ENCODE measurements around the gene MAP7. TPM values are rescaled to one million over a fixed set of nuclear protein-coding genes. Genes with fewer than 3 reads are reported as not detected.

MAP7 gene
- total and polyA plus RNA-seq, 2 donors (not counting 3 experiments of a cell fraction or from before 2014, with no cell fraction given): 0.07 to 0.42 TPM

DNA sequence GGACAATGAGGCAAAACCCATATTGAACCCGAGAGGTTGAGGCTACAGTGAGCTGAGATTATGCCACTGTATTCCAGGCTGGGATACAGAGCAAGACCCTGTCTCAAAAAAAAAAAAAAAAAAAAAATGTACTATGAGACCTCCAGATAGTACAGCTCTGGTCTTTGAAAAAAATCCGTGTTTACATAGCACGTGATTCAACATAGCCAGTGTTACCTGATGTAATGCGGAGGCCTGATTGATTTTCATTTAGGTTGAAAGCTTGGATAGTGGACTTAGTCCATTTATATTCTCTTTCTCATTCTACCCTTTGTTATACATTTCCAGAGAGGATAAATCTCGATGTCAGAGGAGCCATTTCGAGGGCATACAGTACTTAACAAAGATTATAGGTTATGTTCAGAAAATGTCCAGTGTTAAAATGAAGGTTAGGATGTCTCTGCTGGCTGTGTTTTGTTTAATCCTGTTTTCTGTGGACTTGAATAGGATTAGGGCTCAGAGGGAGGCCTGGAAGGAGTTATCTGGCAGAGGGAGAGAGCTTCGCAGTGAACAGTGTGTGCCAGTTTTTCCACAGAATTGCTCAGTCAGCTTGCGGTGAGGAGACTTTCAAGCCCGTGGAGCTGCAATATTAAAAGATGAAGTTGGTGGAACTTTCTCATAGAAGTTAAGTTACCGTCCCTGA is 226.7 kb downstream of the MAP7 start:
- no TSS peak for BruUV-seq (replicated peaks)

More for the DNA sequence above, 226.7 kb downstream of the MAP7 start:
- peaks cover 0 to 3% of the 10 kb centered on the region in 2 experiments for H3K27me3 ChIP-seq (ENCODE audit: control insufficient read depth in 2 of 2, insufficient read depth in 2 of 2, low read length in 2 of 2)
- ChIA-PET CTCF (interaction anchor here (1.0 to 1.1 kb wide), 2 partner anchors 9 to 14 kb away, joined by 3 read pairs; no protein-coding TSS in a partner anchor), POLR2A (no interaction called here)
- H4K20me1 ChIP-seq (replicated peaks; ENCODE audit: control insufficient read depth, extremely low read depth, insufficient read depth, low read length): no peaks in the 10 kb centered on the region
- H2AFZ ChIP-seq (ENCODE audit: low read depth, low read length): no peak overlapping the region
- TF ChIP-seq, protein P1, sequence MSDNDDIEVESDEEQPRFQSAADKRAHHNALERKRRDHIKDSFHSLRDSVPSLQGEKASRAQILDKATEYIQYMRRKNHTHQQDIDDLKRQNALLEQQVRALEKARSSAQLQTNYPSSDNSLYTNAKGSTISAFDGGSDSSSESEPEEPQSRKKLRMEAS (IDR thresholded peaks at IDR 0.05; ENCODE audit: insufficient read depth, insufficient read length): no peak
- no peak for TF ChIP-seq POLR2AphosphoS5 (IDR thresholded peaks at IDR 0.05; ENCODE audit: insufficient read depth, low read depth, low read length)
- TF ChIP-seq, protein P2, sequence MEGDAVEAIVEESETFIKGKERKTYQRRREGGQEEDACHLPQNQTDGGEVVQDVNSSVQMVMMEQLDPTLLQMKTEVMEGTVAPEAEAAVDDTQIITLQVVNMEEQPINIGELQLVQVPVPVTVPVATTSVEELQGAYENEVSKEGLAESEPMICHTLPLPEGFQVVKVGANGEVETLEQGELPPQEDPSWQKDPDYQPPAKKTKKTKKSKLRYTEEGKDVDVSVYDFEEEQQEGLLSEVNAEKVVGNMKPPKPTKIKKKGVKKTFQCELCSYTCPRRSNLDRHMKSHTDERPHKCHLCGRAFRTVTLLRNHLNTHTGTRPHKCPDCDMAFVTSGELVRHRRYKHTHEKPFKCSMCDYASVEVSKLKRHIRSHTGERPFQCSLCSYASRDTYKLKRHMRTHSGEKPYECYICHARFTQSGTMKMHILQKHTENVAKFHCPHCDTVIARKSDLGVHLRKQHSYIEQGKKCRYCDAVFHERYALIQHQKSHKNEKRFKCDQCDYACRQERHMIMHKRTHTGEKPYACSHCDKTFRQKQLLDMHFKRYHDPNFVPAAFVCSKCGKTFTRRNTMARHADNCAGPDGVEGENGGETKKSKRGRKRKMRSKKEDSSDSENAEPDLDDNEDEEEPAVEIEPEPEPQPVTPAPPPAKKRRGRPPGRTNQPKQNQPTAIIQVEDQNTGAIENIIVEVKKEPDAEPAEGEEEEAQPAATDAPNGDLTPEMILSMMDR (IDR thresholded peaks at IDR 0.05; ENCODE audit: extremely low read depth in 1 of 2, insufficient read depth in 1 of 2, low read depth in 1 of 2, low read length in 2 of 2): no peak
- TF ChIP-seq JUN (IDR thresholded peaks at IDR 0.05; ENCODE audit: borderline replicate concordance, insufficient read depth, insufficient read length, low read depth): no peak
- no peak for TF ChIP-seq FOS (IDR thresholded peaks at IDR 0.05; ENCODE audit: borderline replicate concordance, insufficient read depth, low read length)
- TF ChIP-seq EZH2 (IDR thresholded peaks at IDR 0.05; ENCODE audit: borderline replicate concordance, low read depth, low read length, severe bottlenecking): no peak
- TF ChIP-seq MYC (IDR thresholded peaks at IDR 0.05; ENCODE audit: low read depth, low read length): no peak
- no peak for TF ChIP-seq GATA2 (IDR thresholded peaks at IDR 0.05; ENCODE audit: insufficient read depth, insufficient read length, low read depth, low read length)
- TF ChIP-seq POLR2A (IDR thresholded peaks at IDR 0.05; ENCODE audit: low read depth, low read length): no peak
- H3K79me2 ChIP-seq (ENCODE audit: control insufficient read depth, insufficient read depth, low read length): no peaks in the 10 kb centered on the region
- H3K4me2 ChIP-seq (ENCODE audit: insufficient read depth, low read length): no peak overlapping the region
- H3K9ac ChIP-seq (replicated peaks; ENCODE audit: extremely low read depth, insufficient read depth, low read length): no peak overlapping the region
- H3K9me1 ChIP-seq (replicated peaks; ENCODE audit: control insufficient read depth, extremely low read depth, insufficient read depth, low read length): no peaks in the 10 kb centered on the region
- no peak overlapping the region for H3K27ac ChIP-seq (ENCODE audit: insufficient read depth, low read depth, low read length)
- H3K4me3 ChIP-seq (replicated peaks in 1 of 3; ENCODE audit: insufficient read depth in 1 of 3, low read depth in 1 of 3, low read length in 3 of 3): no peak overlapping the region
- dilution Hi-C loops (cut with MboI; ENCODE audit: extremely low pct_ligation_motif_present, low sequenced_read_pairs) (no loop called here), intact Hi-C loops (cut with micrococcal nuclease) (no loop called here)
- no peaks in the 10 kb centered on the region for H3K9me3 ChIP-seq (replicated peaks; ENCODE audit: control insufficient read depth, insufficient read depth, low read length)
- DNase-seq (ENCODE audit: low read depth, low spot score) (no peak), FAIRE-seq (no peak)
- H3K36me3 ChIP-seq (ENCODE audit: control insufficient read depth in 2 of 2, extremely low read depth in 1 of 2, insufficient read depth in 2 of 2, low read length in 2 of 2): no peaks in the 10 kb centered on the region
- H3K4me1 ChIP-seq (ENCODE audit: control insufficient read depth, extremely low read depth, insufficient read depth, low read length): no peaks in the 10 kb centered on the region
